MG63 (cell line): ENCODE data around the gene ZBTB2. TPM values are rescaled to one million over a fixed set of nuclear protein-coding genes. Genes with fewer than 3 reads are reported as not detected.
A peak's percentile ranks its signal among the peaks of the same experiment; 100 is the strongest.

Experiments used
- DNase-seq: peaks from one replicate; pipeline ENCODE4 v3.0.0-alpha.2; 2020
- H3K27me3 ChIP-seq: fragments of 250-450 bp; sonication (Bioruptor Pico); 2 replicates; pipeline ENCODE4 v1.5.1; 2020; ENCODE audit warnings: mild to moderate bottlenecking, moderate library complexity
- H3K36me3 ChIP-seq: fragments of 250-450 bp; sonication (Bioruptor Pico); 2 replicates; pipeline ENCODE4 v1.5.1; 2020; ENCODE audit warnings: mild to moderate bottlenecking, moderate library complexity
- H3K4me3 ChIP-seq: fragments of 250-450 bp; sonication (Bioruptor Pico); 2 replicates; pipeline ENCODE4 v1.5.1; 2020; ENCODE audit warnings: mild to moderate bottlenecking, moderate library complexity
- H3K9me3 ChIP-seq: fragments of 250-450 bp; sonication (Bioruptor Pico); 2 replicates; pipeline ENCODE4 v1.5.1; 2020; ENCODE audit warnings: mild to moderate bottlenecking, moderate library complexity
- total RNA-seq: library from RNA; depleted of rRNA; stranded (reverse); fragments of >200 nt; shearing (Covaris generic); gene quantifications from 2 replicates; pipeline ENCODE4 v1.2.3, GENCODE V29; 2014; ENCODE audit warnings: low replicate concordance

The ZBTB2 gene
- total RNA-seq, 1 experiment from 2014 or later = 23.3 TPM

GRCh38 chr6:151412909-151413308 is 21.6 kb upstream of the ZBTB2 start:
- H3K27me3 ChIP-seq = no peaks in the 10 kb centered on the region
- no peak for DNase-seq
- H3K9me3 ChIP-seq = no peaks in the 10 kb centered on the region
- no peak overlapping the region for H3K4me3 ChIP-seq
- H3K36me3 ChIP-seq = peaks cover 70% of the 10 kb centered on the region

GRCh38 chr6:151409679-151410078 is 18.3 kb upstream of the ZBTB2 start:
- Histone ChIP-seq H3K27me3 (no peaks in the 10 kb centered on the region), H3K4me3 (no peak overlapping the region)

GRCh38 chr6:151409260-151409659 is 17.9 kb upstream of the ZBTB2 start:
- Histone ChIP-seq H3K4me3 (no peak overlapping the region), H3K36me3 (peaks cover 86% of the 10 kb centered on the region), H3K27me3 (no peaks in the 10 kb centered on the region), H3K9me3 (no peaks in the 10 kb centered on the region)
- no peak for DNase-seq

More at GRCh38 chr6:151409679-151410078, 18.3 kb upstream of the ZBTB2 start:
- Histone ChIP-seq H3K36me3 (peaks cover 86% of the 10 kb centered on the region), H3K9me3 (no peaks in the 10 kb centered on the region)
- DNase-seq = no peak

GRCh38 chr6:151408858-151409257 is 17.5 kb upstream of the ZBTB2 start:
- Histone ChIP-seq H3K4me3 (no peak overlapping the region), H3K9me3 (no peaks in the 10 kb centered on the region), H3K36me3 (peaks cover 84% of the 10 kb centered on the region), H3K27me3 (no peaks in the 10 kb centered on the region)
- DNase-seq = no peak

- no peaks in the 10 kb centered on the region for H3K9me3 ChIP-seq
- no peak overlapping the region for H3K4me3 ChIP-seq
- DNase-seq = no peak
- H3K27me3 ChIP-seq = no peaks in the 10 kb centered on the region
- H3K36me3 ChIP-seq = peaks cover 83% of the 10 kb centered on the region
Observed at GRCh38 chr6:151403919-151404308, 12.6 kb upstream of the ZBTB2 start.

- Histone ChIP-seq H3K27me3 (no peaks in the 10 kb centered on the region), H3K4me3 (no peak overlapping the region), H3K9me3 (no peaks in the 10 kb centered on the region), H3K36me3 (peaks cover 78% of the 10 kb centered on the region)
- DNase-seq = no peak
Observed at GRCh38 chr6:151402228-151402627, 10.9 kb upstream of the ZBTB2 start.

GRCh38 chr6:151400473-151400872 is 9.1 kb upstream of the ZBTB2 start:
- H3K27me3 ChIP-seq = no peaks in the 10 kb centered on the region
- DNase-seq = peak; percentile 28
- H3K4me3 ChIP-seq = no peak overlapping the region
- peaks cover 76% of the 10 kb centered on the region for H3K36me3 ChIP-seq
- H3K9me3 ChIP-seq = no peaks in the 10 kb centered on the region

- no peak for DNase-seq
- Histone ChIP-seq H3K9me3 (no peaks in the 10 kb centered on the region), H3K4me3 (no peak overlapping the region), H3K36me3 (peaks cover 72% of the 10 kb centered on the region), H3K27me3 (no peaks in the 10 kb centered on the region)
Observed at GRCh38 chr6:151399679-151400078, 8.3 kb upstream of the ZBTB2 start.

GRCh38 chr6:151393410-151393809 is 2.1 kb upstream of the ZBTB2 start:
- no peaks in the 10 kb centered on the region for H3K27me3 ChIP-seq
- H3K4me3 ChIP-seq = peak overlapping the region; percentile 91; the same call in 1 of the 2 replicates
- H3K36me3 ChIP-seq = peaks cover 50% of the 10 kb centered on the region
- H3K9me3 ChIP-seq = no peaks in the 10 kb centered on the region
- no peak for DNase-seq

GRCh38 chr6:151392427-151392826 is 1.1 kb upstream of the ZBTB2 start:
- Histone ChIP-seq H3K4me3 (peak overlapping the region; percentile 91), H3K9me3 (no peaks in the 10 kb centered on the region), H3K27me3 (no peaks in the 10 kb centered on the region), H3K36me3 (peaks cover 52% of the 10 kb centered on the region)
- DNase-seq = no peak

- H3K27me3 ChIP-seq = no peaks in the 10 kb centered on the region
- peaks cover 46% of the 10 kb centered on the region for H3K36me3 ChIP-seq
- peak overlapping the region; percentile 91 for H3K4me3 ChIP-seq
- no peaks in the 10 kb centered on the region for H3K9me3 ChIP-seq
- DNase-seq = peak; percentile 76
Observed at GRCh38 chr6:151390851-151391470, 398 bp downstream of the ZBTB2 start.

GRCh38 chr6:151390276-151390850 is 996 bp downstream of the ZBTB2 start:
- Histone ChIP-seq H3K4me3 (peak overlapping the region; percentile 91), H3K27me3 (no peaks in the 10 kb centered on the region), H3K36me3 (peaks cover 41% of the 10 kb centered on the region), H3K9me3 (no peaks in the 10 kb centered on the region)
- peak; percentile 98 for DNase-seq

GRCh38 chr6:151389618-151390275 is 1.6 kb downstream of the ZBTB2 start:
- Histone ChIP-seq H3K36me3 (peaks cover 38% of the 10 kb centered on the region), H3K27me3 (no peaks in the 10 kb centered on the region), H3K4me3 (peak overlapping the region; percentile 86), H3K9me3 (no peaks in the 10 kb centered on the region)
- DNase-seq = peak; percentile 59

- Histone ChIP-seq H3K4me3 (peak overlapping the region; percentile 86), H3K9me3 (no peaks in the 10 kb centered on the region), H3K36me3 (peaks cover 39% of the 10 kb centered on the region), H3K27me3 (no peaks in the 10 kb centered on the region)
- DNase-seq = no peak
Observed at GRCh38 chr6:151388997-151389617, 2.3 kb downstream of the ZBTB2 start.

- no peak for DNase-seq
- no peaks in the 10 kb centered on the region for H3K9me3 ChIP-seq
- no peak overlapping the region for H3K4me3 ChIP-seq
- H3K27me3 ChIP-seq = no peaks in the 10 kb centered on the region
- H3K36me3 ChIP-seq = peaks cover 33% of the 10 kb centered on the region
Observed at GRCh38 chr6:151388236-151388635, 3.1 kb downstream of the ZBTB2 start.

GRCh38 chr6:151387175-151387970 is 4.0 kb downstream of the ZBTB2 start:
- Histone ChIP-seq H3K4me3 (no peak overlapping the region), H3K27me3 (no peaks in the 10 kb centered on the region), H3K9me3 (no peaks in the 10 kb centered on the region), H3K36me3 (peaks cover 25% of the 10 kb centered on the region)
- no peak for DNase-seq

GRCh38 chr6:151385177-151385576 is 6.2 kb downstream of the ZBTB2 start:
- Histone ChIP-seq H3K9me3 (no peaks in the 10 kb centered on the region), H3K36me3 (peaks cover 23% of the 10 kb centered on the region), H3K4me3 (no peak overlapping the region), H3K27me3 (no peaks in the 10 kb centered on the region)
- no peak for DNase-seq
